ENCODE results near the gene TEDDM1. TPM values are rescaled to one million over a fixed set of nuclear protein-coding genes. Genes with fewer than 3 reads are reported as not detected.

The TEDDM1 gene
- total RNA-seq, 1 donor from 2014 or later: not detected

GRCh38 chr1:182359645-182360044 lies 40.8 kb downstream of the TEDDM1 start:
- no peaks in the 10 kb centered on the region for H3K9me3 Mint-ChIP-seq (ENCODE audit: unreplicated experiment)
- no peak for DNase-seq (ENCODE audit: extremely low spot score, unreplicated experiment)
- peaks cover 6% of the 10 kb centered on the region for H3K27me3 Mint-ChIP-seq (ENCODE audit: unreplicated experiment)
- no peaks in the 10 kb centered on the region for H3K4me1 Mint-ChIP-seq (ENCODE audit: unreplicated experiment)
- no peaks in the 10 kb centered on the region for H3K36me3 Mint-ChIP-seq (ENCODE audit: unreplicated experiment)
- no peak overlapping the region for H3K27ac Mint-ChIP-seq (ENCODE audit: unreplicated experiment)
- no peak for TF ChIP-seq CTCF (IDR thresholded peaks at IDR 0.05)
- H3K4me3 Mint-ChIP-seq (ENCODE audit: unreplicated experiment): no peak overlapping the region

GRCh38 chr1:182357913-182358312 lies 42.6 kb downstream of the TEDDM1 start:
- no peak for DNase-seq (ENCODE audit: extremely low spot score, unreplicated experiment)
- no peaks in the 10 kb centered on the region for H3K36me3 Mint-ChIP-seq (ENCODE audit: unreplicated experiment)
- H3K27me3 Mint-ChIP-seq (ENCODE audit: unreplicated experiment): peaks cover 5% of the 10 kb centered on the region
- no peak for TF ChIP-seq CTCF (IDR thresholded peaks at IDR 0.05)
- no peaks in the 10 kb centered on the region for H3K4me1 Mint-ChIP-seq (ENCODE audit: unreplicated experiment)
- no peaks in the 10 kb centered on the region for H3K9me3 Mint-ChIP-seq (ENCODE audit: unreplicated experiment)
- H3K4me3 Mint-ChIP-seq (ENCODE audit: unreplicated experiment): no peak overlapping the region
- no peak overlapping the region for H3K27ac Mint-ChIP-seq (ENCODE audit: unreplicated experiment)

- no peak for DNase-seq (ENCODE audit: extremely low spot score, unreplicated experiment)
- Mint-ChIP-seq H3K27me3 (ENCODE audit: unreplicated experiment) (peaks cover 7% of the 10 kb centered on the region), H3K27ac (ENCODE audit: unreplicated experiment) (no peak overlapping the region), H3K4me1 (ENCODE audit: unreplicated experiment) (no peaks in the 10 kb centered on the region), H3K9me3 (ENCODE audit: unreplicated experiment) (no peaks in the 10 kb centered on the region), H3K4me3 (ENCODE audit: unreplicated experiment) (no peak overlapping the region), H3K36me3 (ENCODE audit: unreplicated experiment) (no peaks in the 10 kb centered on the region)
- no peak for TF ChIP-seq CTCF (IDR thresholded peaks at IDR 0.05)
These were observed 43.3 kb downstream of the TEDDM1 start for GRCh38 chr1:182357171-182357570.

GRCh38 chr1:182355723-182356098 lies 44.8 kb downstream of the TEDDM1 start:
- Mint-ChIP-seq H3K9me3 (ENCODE audit: unreplicated experiment) (no peaks in the 10 kb centered on the region), H3K4me3 (ENCODE audit: unreplicated experiment) (no peak overlapping the region), H3K27me3 (ENCODE audit: unreplicated experiment) (peaks cover 7% of the 10 kb centered on the region), H3K27ac (ENCODE audit: unreplicated experiment) (no peak overlapping the region), H3K36me3 (ENCODE audit: unreplicated experiment) (no peaks in the 10 kb centered on the region), H3K4me1 (ENCODE audit: unreplicated experiment) (no peaks in the 10 kb centered on the region)
- no peak for TF ChIP-seq CTCF (IDR thresholded peaks at IDR 0.05)
- DNase-seq (ENCODE audit: extremely low spot score, unreplicated experiment): no peak

DNA sequence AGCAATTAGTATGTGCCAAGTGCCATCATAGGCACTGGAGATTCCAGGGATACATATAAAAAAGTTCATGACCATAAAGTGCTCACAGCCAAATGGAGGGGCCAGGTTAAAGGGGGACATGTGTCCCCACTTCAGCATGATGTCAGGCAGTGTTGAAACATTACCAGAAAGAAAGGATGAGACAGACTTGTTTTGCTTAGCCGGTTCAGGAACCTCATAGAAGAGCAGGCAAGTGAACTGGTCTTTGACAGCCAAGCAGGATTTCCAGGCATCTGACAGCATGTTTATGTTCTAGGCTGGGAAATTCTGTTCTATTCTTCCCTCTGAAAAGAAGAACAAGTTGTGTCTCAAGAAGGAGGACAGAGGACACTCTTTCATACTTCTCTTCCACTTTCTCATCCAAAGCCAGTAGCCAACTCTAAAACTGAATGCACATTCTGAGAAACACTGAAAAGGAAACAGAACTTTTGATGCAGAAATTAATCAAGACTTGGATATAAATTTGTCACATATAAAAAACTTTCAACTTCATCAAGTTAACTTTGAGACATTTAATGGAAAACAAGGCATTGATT lies 48.6 kb downstream of the TEDDM1 start:
- Mint-ChIP-seq H3K4me3 (ENCODE audit: unreplicated experiment) (no peak overlapping the region), H3K4me1 (ENCODE audit: unreplicated experiment) (peaks cover 8% of the 10 kb centered on the region), H3K9me3 (ENCODE audit: unreplicated experiment) (no peaks in the 10 kb centered on the region), H3K36me3 (ENCODE audit: unreplicated experiment) (no peaks in the 10 kb centered on the region), H3K27me3 (ENCODE audit: unreplicated experiment) (peaks cover 7% of the 10 kb centered on the region), H3K27ac (ENCODE audit: unreplicated experiment) (no peak overlapping the region)
- no peak for TF ChIP-seq CTCF (IDR thresholded peaks at IDR 0.05)
- DNase-seq (ENCODE audit: extremely low spot score, unreplicated experiment): no peak

Measured in osteocyte (in vitro differentiated cells).